ENCODE data around the gene TPPP. TPM values are rescaled to one million over a fixed set of nuclear protein-coding genes. Genes with fewer than 3 reads are reported as not detected.

TPPP gene
- total and polyA plus RNA-seq, 2 experiments from 2014 or later, result 0.48 to 1.4 TPM

DNA sequence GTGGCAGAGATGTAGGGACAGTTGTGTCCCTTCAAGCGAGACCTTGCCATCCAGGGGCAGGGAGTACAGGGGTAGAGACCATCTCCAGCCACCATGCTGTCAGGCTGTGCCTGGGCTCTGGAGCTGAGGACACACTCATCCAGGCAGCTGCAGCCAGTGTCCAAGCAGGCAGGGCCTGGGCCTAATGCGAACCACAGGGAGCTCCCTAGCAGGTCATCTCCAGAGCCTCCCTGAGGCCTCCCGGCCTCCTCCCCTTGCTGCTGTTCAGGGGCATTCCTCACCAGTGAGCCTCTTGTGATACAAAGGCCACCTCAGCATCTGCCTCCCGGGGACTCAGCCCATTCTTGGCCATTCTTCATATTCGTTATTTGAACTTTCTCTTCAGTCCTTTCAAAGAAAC is 35.0 kb downstream of the TPPP start:
- no peak for DNase-seq (ENCODE audit: low spot score)
- Histone ChIP-seq H3K27ac (ENCODE audit: low read depth) (no peak overlapping the region), H3K4me2 (no peak overlapping the region), H2AFZ (no peak overlapping the region), H3K79me2 (replicated peaks; ENCODE audit: insufficient read depth) (0 out of 2 replicates have a peak, but pooled peaks cover 5% of the 10 kb centered on the region), H3K36me3 (ENCODE audit: insufficient read depth) (peaks cover 16% of the 10 kb centered on the region), H3K27me3 (ENCODE audit: insufficient read depth) (no peaks in the 10 kb centered on the region), H3K4me3 (no peak overlapping the region), H4K20me1 (replicated peaks; ENCODE audit: insufficient read depth) (no peaks in the 10 kb centered on the region; the same call in none of the 2 replicates), H3F3A (replicated peaks; ENCODE audit: low read depth) (no peaks in the 10 kb centered on the region), H3K4me1 (ENCODE audit: insufficient read depth) (no peaks in the 10 kb centered on the region), H3K9me2 (ENCODE audit: insufficient read depth) (no peaks in the 10 kb centered on the region)
- Mint-ChIP-seq H3K9me3 (no peaks in the 10 kb centered on the region; the same call in 2 of the 3 replicates), H3K27me3 (ENCODE audit: insufficient read depth, low read depth, poor library complexity) (peaks cover 2% of the 10 kb centered on the region), H3K27ac (no peak overlapping the region), H3K4me1 (no peaks in the 10 kb centered on the region), H3K36me3 (ENCODE audit: low read depth) (peaks cover 57% of the 10 kb centered on the region), H3K4me3 (no peak overlapping the region)
- TF ChIP-seq STAT1 (IDR thresholded peaks at IDR 0.05; ENCODE audit: unreplicated experiment), result no peak
- no peak for TF ChIP-seq JUNB (IDR thresholded peaks at IDR 0.05; ENCODE audit: unreplicated experiment)
- TF ChIP-seq EZH2 (IDR thresholded peaks at IDR 0.05; ENCODE audit: low read depth, unreplicated experiment), result no peak
- TF ChIP-seq ZNF114 (CRISPR knock-in tag; IDR thresholded peaks at IDR 0.05), result no peak
- TF ChIP-seq, protein P1, sequence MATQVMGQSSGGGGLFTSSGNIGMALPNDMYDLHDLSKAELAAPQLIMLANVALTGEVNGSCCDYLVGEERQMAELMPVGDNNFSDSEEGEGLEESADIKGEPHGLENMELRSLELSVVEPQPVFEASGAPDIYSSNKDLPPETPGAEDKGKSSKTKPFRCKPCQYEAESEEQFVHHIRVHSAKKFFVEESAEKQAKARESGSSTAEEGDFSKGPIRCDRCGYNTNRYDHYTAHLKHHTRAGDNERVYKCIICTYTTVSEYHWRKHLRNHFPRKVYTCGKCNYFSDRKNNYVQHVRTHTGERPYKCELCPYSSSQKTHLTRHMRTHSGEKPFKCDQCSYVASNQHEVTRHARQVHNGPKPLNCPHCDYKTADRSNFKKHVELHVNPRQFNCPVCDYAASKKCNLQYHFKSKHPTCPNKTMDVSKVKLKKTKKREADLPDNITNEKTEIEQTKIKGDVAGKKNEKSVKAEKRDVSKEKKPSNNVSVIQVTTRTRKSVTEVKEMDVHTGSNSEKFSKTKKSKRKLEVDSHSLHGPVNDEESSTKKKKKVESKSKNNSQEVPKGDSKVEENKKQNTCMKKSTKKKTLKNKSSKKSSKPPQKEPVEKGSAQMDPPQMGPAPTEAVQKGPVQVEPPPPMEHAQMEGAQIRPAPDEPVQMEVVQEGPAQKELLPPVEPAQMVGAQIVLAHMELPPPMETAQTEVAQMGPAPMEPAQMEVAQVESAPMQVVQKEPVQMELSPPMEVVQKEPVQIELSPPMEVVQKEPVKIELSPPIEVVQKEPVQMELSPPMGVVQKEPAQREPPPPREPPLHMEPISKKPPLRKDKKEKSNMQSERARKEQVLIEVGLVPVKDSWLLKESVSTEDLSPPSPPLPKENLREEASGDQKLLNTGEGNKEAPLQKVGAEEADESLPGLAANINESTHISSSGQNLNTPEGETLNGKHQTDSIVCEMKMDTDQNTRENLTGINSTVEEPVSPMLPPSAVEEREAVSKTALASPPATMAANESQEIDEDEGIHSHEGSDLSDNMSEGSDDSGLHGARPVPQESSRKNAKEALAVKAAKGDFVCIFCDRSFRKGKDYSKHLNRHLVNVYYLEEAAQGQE (IDR thresholded peaks at IDR 0.05; ENCODE audit: unreplicated experiment), result no peak
- TF ChIP-seq, protein P2, sequence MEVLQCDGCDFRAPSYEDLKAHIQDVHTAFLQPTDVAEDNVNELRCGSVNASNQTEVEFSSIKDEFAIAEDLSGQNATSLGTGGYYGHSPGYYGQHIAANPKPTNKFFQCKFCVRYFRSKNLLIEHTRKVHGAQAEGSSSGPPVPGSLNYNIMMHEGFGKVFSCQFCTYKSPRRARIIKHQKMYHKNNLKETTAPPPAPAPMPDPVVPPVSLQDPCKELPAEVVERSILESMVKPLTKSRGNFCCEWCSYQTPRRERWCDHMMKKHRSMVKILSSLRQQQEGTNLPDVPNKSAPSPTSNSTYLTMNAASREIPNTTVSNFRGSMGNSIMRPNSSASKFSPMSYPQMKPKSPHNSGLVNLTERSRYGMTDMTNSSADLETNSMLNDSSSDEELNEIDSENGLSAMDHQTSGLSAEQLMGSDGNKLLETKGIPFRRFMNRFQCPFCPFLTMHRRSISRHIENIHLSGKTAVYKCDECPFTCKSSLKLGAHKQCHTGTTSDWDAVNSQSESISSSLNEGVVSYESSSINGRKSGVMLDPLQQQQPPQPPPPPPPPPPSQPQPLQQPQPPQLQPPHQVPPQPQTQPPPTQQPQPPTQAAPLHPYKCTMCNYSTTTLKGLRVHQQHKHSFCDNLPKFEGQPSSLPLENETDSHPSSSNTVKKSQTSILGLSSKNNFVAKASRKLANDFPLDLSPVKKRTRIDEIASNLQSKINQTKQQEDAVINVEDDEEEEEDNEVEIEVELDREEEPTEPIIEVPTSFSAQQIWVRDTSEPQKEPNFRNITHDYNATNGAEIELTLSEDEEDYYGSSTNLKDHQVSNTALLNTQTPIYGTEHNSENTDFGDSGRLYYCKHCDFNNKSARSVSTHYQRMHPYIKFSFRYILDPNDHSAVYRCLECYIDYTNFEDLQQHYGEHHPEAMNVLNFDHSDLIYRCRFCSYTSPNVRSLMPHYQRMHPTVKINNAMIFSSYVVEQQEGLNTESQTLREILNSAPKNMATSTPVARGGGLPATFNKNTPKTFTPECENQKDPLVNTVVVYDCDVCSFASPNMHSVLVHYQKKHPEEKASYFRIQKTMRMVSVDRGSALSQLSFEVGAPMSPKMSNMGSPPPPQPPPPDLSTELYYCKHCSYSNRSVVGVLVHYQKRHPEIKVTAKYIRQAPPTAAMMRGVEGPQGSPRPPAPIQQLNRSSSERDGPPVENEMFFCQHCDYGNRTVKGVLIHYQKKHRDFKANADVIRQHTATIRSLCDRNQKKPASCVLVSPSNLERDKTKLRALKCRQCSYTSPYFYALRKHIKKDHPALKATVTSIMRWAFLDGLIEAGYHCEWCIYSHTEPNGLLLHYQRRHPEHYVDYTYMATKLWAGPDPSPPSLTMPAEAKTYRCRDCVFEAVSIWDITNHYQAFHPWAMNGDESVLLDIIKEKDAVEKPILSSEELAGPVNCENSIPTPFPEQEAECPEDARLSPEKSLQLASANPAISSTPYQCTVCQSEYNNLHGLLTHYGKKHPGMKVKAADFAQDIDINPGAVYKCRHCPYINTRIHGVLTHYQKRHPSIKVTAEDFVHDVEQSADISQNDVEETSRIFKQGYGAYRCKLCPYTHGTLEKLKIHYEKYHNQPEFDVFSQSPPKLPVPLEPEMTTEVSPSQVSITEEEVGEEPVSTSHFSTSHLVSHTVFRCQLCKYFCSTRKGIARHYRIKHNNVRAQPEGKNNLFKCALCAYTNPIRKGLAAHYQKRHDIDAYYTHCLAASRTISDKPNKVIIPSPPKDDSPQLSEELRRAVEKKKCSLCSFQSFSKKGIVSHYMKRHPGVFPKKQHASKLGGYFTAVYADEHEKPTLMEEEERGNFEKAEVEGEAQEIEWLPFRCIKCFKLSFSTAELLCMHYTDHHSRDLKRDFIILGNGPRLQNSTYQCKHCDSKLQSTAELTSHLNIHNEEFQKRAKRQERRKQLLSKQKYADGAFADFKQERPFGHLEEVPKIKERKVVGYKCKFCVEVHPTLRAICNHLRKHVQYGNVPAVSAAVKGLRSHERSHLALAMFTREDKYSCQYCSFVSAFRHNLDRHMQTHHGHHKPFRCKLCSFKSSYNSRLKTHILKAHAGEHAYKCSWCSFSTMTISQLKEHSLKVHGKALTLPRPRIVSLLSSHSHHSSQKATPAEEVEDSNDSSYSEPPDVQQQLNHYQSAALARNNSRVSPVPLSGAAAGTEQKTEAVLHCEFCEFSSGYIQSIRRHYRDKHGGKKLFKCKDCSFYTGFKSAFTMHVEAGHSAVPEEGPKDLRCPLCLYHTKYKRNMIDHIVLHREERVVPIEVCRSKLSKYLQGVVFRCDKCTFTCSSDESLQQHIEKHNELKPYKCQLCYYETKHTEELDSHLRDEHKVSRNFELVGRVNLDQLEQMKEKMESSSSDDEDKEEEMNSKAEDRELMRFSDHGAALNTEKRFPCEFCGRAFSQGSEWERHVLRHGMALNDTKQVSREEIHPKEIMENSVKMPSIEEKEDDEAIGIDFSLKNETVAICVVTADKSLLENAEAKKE (CRISPR knock-in tag; IDR thresholded peaks at IDR 0.05), result no peak
- TF ChIP-seq EZH2phosphoT487 (IDR thresholded peaks at IDR 0.05; ENCODE audit: unreplicated experiment), result no peak
- TF ChIP-seq, protein P3, sequence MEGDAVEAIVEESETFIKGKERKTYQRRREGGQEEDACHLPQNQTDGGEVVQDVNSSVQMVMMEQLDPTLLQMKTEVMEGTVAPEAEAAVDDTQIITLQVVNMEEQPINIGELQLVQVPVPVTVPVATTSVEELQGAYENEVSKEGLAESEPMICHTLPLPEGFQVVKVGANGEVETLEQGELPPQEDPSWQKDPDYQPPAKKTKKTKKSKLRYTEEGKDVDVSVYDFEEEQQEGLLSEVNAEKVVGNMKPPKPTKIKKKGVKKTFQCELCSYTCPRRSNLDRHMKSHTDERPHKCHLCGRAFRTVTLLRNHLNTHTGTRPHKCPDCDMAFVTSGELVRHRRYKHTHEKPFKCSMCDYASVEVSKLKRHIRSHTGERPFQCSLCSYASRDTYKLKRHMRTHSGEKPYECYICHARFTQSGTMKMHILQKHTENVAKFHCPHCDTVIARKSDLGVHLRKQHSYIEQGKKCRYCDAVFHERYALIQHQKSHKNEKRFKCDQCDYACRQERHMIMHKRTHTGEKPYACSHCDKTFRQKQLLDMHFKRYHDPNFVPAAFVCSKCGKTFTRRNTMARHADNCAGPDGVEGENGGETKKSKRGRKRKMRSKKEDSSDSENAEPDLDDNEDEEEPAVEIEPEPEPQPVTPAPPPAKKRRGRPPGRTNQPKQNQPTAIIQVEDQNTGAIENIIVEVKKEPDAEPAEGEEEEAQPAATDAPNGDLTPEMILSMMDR (conservative IDR thresholded peaks at IDR 0.05; ENCODE audit: low read depth in 2 of 2), result no peak
- no peak for TF ChIP-seq POLR2AphosphoS5 (IDR thresholded peaks at IDR 0.05; ENCODE audit: low read depth)
- TF ChIP-seq, protein P4, sequence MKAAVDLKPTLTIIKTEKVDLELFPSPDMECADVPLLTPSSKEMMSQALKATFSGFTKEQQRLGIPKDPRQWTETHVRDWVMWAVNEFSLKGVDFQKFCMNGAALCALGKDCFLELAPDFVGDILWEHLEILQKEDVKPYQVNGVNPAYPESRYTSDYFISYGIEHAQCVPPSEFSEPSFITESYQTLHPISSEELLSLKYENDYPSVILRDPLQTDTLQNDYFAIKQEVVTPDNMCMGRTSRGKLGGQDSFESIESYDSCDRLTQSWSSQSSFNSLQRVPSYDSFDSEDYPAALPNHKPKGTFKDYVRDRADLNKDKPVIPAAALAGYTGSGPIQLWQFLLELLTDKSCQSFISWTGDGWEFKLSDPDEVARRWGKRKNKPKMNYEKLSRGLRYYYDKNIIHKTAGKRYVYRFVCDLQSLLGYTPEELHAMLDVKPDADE (IDR thresholded peaks at IDR 0.05), result no peak
- TF ChIP-seq CREB1 (CRISPR knock-in tag; IDR thresholded peaks at IDR 0.05; ENCODE audit: low read depth), result no peak
- no peak for TF ChIP-seq ZNF331 (CRISPR knock-in tag; IDR thresholded peaks at IDR 0.05; ENCODE audit: low read depth)
- TF ChIP-seq NANOG (IDR thresholded peaks at IDR 0.05; ENCODE audit: borderline replicate concordance), result no peak
- ATAC-seq, result no peak

Measured in GM23338 (cell line).